Measurements from ENCODE around the gene CAPN15.

The CAPN15 gene

GRCh38 chr16:588889-589657, 61.6 kb downstream of the CAPN15 start:
- DNase-seq (ENCODE audit: low read depth, low spot score), result peak; percentile 97
- in situ Hi-C loops (cut with HindIII; ENCODE audit: low sequenced_read_pairs), result no loop called here
- no peak for TF ChIP-seq CTCF (IDR thresholded peaks at IDR 0.05; ENCODE audit: low read depth, low read length)
- H3K4me3 ChIP-seq (ENCODE audit: low read depth, low read length), result peak overlapping the region; percentile 72

GRCh38 chr16:589658-590187, 62.2 kb downstream of the CAPN15 start, which contains the start of gene RAB40C:
Gene RAB40C (plus strand): TSS chr16:590066. CDS start chr16:590292, 226 bp downstream.
- in situ Hi-C loops (cut with HindIII; ENCODE audit: low sequenced_read_pairs), result no loop called here
- TF ChIP-seq CTCF (IDR thresholded peaks at IDR 0.05; ENCODE audit: low read depth, low read length), result no peak
- DNase-seq (ENCODE audit: low read depth, low spot score), result peak; percentile 99
- peak within 1 kb of the TSS; percentile 81 for H3K4me3 ChIP-seq (ENCODE audit: low read depth, low read length)

GRCh38 chr16:590188-590814, 62.8 kb downstream of the CAPN15 start:
- peak; percentile 41 for DNase-seq (ENCODE audit: low read depth, low spot score)
- peak overlapping the region; percentile 81 for H3K4me3 ChIP-seq (ENCODE audit: low read depth, low read length)
- no peak for TF ChIP-seq CTCF (IDR thresholded peaks at IDR 0.05; ENCODE audit: low read depth, low read length)
- in situ Hi-C loops (cut with HindIII; ENCODE audit: low sequenced_read_pairs), result no loop called here

- TF ChIP-seq CTCF (IDR thresholded peaks at IDR 0.05; ENCODE audit: low read depth, low read length), result no peak
- in situ Hi-C loops (cut with HindIII; ENCODE audit: low sequenced_read_pairs), result no loop called here
Measured at GRCh38 chr16:590815-591200, 63.3 kb downstream of the CAPN15 start.

GRCh38 chr16:591231-591630, 63.7 kb downstream of the CAPN15 start:
- DNase-seq (ENCODE audit: low read depth, low spot score), result no peak
- in situ Hi-C loops (cut with HindIII; ENCODE audit: low sequenced_read_pairs), result no loop called here
- no peak for TF ChIP-seq CTCF (IDR thresholded peaks at IDR 0.05; ENCODE audit: low read depth, low read length)
- peak overlapping the region; percentile 81 for H3K4me3 ChIP-seq (ENCODE audit: low read depth, low read length)

More at GRCh38 chr16:590815-591200, 63.3 kb downstream of the CAPN15 start:
- no peak for DNase-seq (ENCODE audit: low read depth, low spot score)
- peak overlapping the region; percentile 81 for H3K4me3 ChIP-seq (ENCODE audit: low read depth, low read length)

- H3K4me3 ChIP-seq (ENCODE audit: low read depth, low read length), result no peak overlapping the region
- no peak for TF ChIP-seq CTCF (IDR thresholded peaks at IDR 0.05; ENCODE audit: low read depth, low read length)
- no peak for DNase-seq (ENCODE audit: low read depth, low spot score)
- in situ Hi-C loops (cut with HindIII; ENCODE audit: low sequenced_read_pairs), result no loop called here
Measured at GRCh38 chr16:591892-592517, 64.5 kb downstream of the CAPN15 start.
